ENCODE results near the gene NOA1.

GRCh38 chr4:56976283-56976836, 1.0 kb downstream of the NOA1 start:
- no peak for TF ChIP-seq POLR2A (IDR thresholded peaks at IDR 0.05; ENCODE audit: low read depth, low read length)
- TF ChIP-seq TAF1 (IDR thresholded peaks at IDR 0.05; ENCODE audit: low read depth, low read length): no peak
- no peak for TF ChIP-seq POLR2AphosphoS5 (IDR thresholded peaks at IDR 0.05; ENCODE audit: low read depth, low read length)
- TF ChIP-seq PAX5 (IDR thresholded peaks at IDR 0.05; ENCODE audit: insufficient read depth, low read length, severe bottlenecking): no peak
- no peak for TF ChIP-seq POU2F2 (IDR thresholded peaks at IDR 0.05; ENCODE audit: low read depth, low read length)
- TF ChIP-seq SPI1 (IDR thresholded peaks at IDR 0.05; ENCODE audit: low read depth, low read length): no peak
